Measurements from ENCODE around the gene DGUOK.

GRCh38 chr2:74004212-74005182 lies 77.8 kb downstream of the DGUOK start:
- TF ChIP-seq CTCF (conservative IDR thresholded peaks at IDR 0.05): no peak
- TF ChIP-seq ZFX (IDR thresholded peaks at IDR 0.05): no peak
